Measurements from ENCODE around the gene RAC2.

The RAC2 gene

GRCh38 chr22:37244114-37244921, at the start of gene RAC2:
TSS of gene RAC2 (minus strand) at chr22:37244269. CDS start at chr22:37244148, 121 bp downstream.
- no peak for DNase-seq

GRCh38 chr22:37293172-37293571, 49.1 kb upstream of the RAC2 start:
- no peak for DNase-seq

- DNase-seq, result no peak
Measured at GRCh38 chr22:37292641-37293040, 48.6 kb upstream of the RAC2 start.

GRCh38 chr22:37291559-37292298, 47.7 kb upstream of the RAC2 start:
- no peak for DNase-seq

- DNase-seq, result no peak
Measured at GRCh38 chr22:37290737-37291136, 46.7 kb upstream of the RAC2 start.

GRCh38 chr22:37289156-37289735, 45.2 kb upstream of the RAC2 start:
- DNase-seq, result no peak

GRCh38 chr22:37288521-37288920, 44.5 kb upstream of the RAC2 start:
- no peak for DNase-seq

- DNase-seq, result no peak
Measured at GRCh38 chr22:37287550-37287951, 43.5 kb upstream of the RAC2 start.

- no peak for DNase-seq
Measured at GRCh38 chr22:37285937-37286336, 41.9 kb upstream of the RAC2 start.

GRCh38 chr22:37284805-37285355, 40.8 kb upstream of the RAC2 start:
- DNase-seq, result no peak

- DNase-seq, result no peak
Measured at GRCh38 chr22:37284126-37284804, 40.2 kb upstream of the RAC2 start.

- no peak for DNase-seq
Measured at GRCh38 chr22:37283393-37283937, 39.4 kb upstream of the RAC2 start.

- DNase-seq, result no peak
Measured at GRCh38 chr22:37282385-37282677, 38.3 kb upstream of the RAC2 start, which contains the start of gene CYTH4. TSS of gene CYTH4 (plus strand) at chr22:37282508. CDS start at chr22:37282570, 62 bp downstream.

GRCh38 chr22:37281646-37282384, 37.7 kb upstream of the RAC2 start:
- DNase-seq, result no peak

GRCh38 chr22:37281195-37281594, 37.1 kb upstream of the RAC2 start:
- DNase-seq, result no peak

GRCh38 chr22:37280718-37281117, 36.6 kb upstream of the RAC2 start:
- DNase-seq, result no peak

- DNase-seq, result no peak
Measured at GRCh38 chr22:37279331-37280181, 35.5 kb upstream of the RAC2 start.

- no peak for DNase-seq
Measured at GRCh38 chr22:37278261-37278660, 34.2 kb upstream of the RAC2 start.

GRCh38 chr22:37277384-37277783, 33.3 kb upstream of the RAC2 start:
- no peak for DNase-seq

GRCh38 chr22:37276776-37277175, 32.7 kb upstream of the RAC2 start:
- DNase-seq, result no peak

- DNase-seq, result no peak
Measured at GRCh38 chr22:37275622-37276021, 31.6 kb upstream of the RAC2 start.
